Ramos (cell line): ENCODE measurements around the gene TAL1.

Experiments
- in situ Hi-C: fragments of 300-500 bp; cut with MboI; formaldehyde crosslinking; loops from one replicate; pipeline ENCODE4 v1.14.3; 2022; ENCODE audit warnings: low sequenced_read_pairs; ENCODE audit not compliant: unreplicated experiment

TAL1 gene

GRCh38 chr1:47190509-47190855 is 41.5 kb downstream of the TAL1 start:
- in situ Hi-C loops: loop anchor here (25.0 kb wide), 1 partner anchor 522 kb away; no protein-coding TSS in a partner anchor

- in situ Hi-C loops: loop anchor here (25.0 kb wide), 1 partner anchor 522 kb away; no protein-coding TSS in a partner anchor
Observed at GRCh38 chr1:47189844-47190508, 42.0 kb downstream of the TAL1 start, which contains the start of gene PDZK1IP1. TSS of gene PDZK1IP1 (minus strand) at chr1:47190036. CDS start at chr1:47189932, 104 bp downstream.

GRCh38 chr1:47188791-47189785 is 42.9 kb downstream of the TAL1 start:
- in situ Hi-C loops: loop anchor here (25.0 kb wide), 1 partner anchor 523 kb away; no protein-coding TSS in a partner anchor

- in situ Hi-C loops: loop anchor here (25.0 kb wide), 1 partner anchor 524 kb away; no protein-coding TSS in a partner anchor
Observed at GRCh38 chr1:47187926-47188250, 44.1 kb downstream of the TAL1 start.

GRCh38 chr1:47187231-47187925 is 44.6 kb downstream of the TAL1 start:
- in situ Hi-C loops: loop anchor here (25.0 kb wide), 1 partner anchor 525 kb away; no protein-coding TSS in a partner anchor

- in situ Hi-C loops: loop anchor here (25.0 kb wide), 1 partner anchor 526 kb away; no protein-coding TSS in a partner anchor
Observed at GRCh38 chr1:47186267-47187185, 45.5 kb downstream of the TAL1 start.

GRCh38 chr1:47184822-47185677 is 47.0 kb downstream of the TAL1 start:
- in situ Hi-C loops: loop anchor here (25.0 kb wide), 1 partner anchor 527 kb away; no protein-coding TSS in a partner anchor

- in situ Hi-C loops: loop anchor here (25.0 kb wide), 1 partner anchor 528 kb away; no protein-coding TSS in a partner anchor
Observed at GRCh38 chr1:47184090-47184821, 47.8 kb downstream of the TAL1 start.

GRCh38 chr1:47183308-47184089 is 48.5 kb downstream of the TAL1 start:
- in situ Hi-C loops: loop anchor here (25.0 kb wide), 1 partner anchor 529 kb away; no protein-coding TSS in a partner anchor

- in situ Hi-C loops: loop anchor here (25.0 kb wide), 1 partner anchor 530 kb away; no protein-coding TSS in a partner anchor
Observed at GRCh38 chr1:47182676-47183235, 49.3 kb downstream of the TAL1 start.

GRCh38 chr1:47181955-47182675 is 49.9 kb downstream of the TAL1 start:
- in situ Hi-C loops: loop anchor here (25.0 kb wide), 1 partner anchor 530 kb away; no protein-coding TSS in a partner anchor

- in situ Hi-C loops: loop anchor here (25.0 kb wide), 1 partner anchor 531 kb away; no protein-coding TSS in a partner anchor
Observed at GRCh38 chr1:47181095-47181954, 50.7 kb downstream of the TAL1 start.

GRCh38 chr1:47180603-47181094 is 51.4 kb downstream of the TAL1 start:
- in situ Hi-C loops: loop anchor here (25.0 kb wide), 1 partner anchor 532 kb away; no protein-coding TSS in a partner anchor

GRCh38 chr1:47179988-47180563 is 51.9 kb downstream of the TAL1 start:
- in situ Hi-C loops: loop anchor here (25.0 kb wide), 1 partner anchor 532 kb away; no protein-coding TSS in a partner anchor
